GM12801 (cell line): ENCODE measurements around the gene EEA1.

Experiments used
- CTCF ChIP-seq: IDR thresholded peaks from one replicate; pipeline ENCODE4 v1.5.1; 2011; ENCODE audit warnings: control low read depth; ENCODE audit not compliant: insufficient read length; ENCODE audit errors: extremely low read depth

EEA1 gene

GRCh38 chr12:92733661-92734060 is 195.4 kb downstream of the EEA1 start:
- TF ChIP-seq CTCF, result no peak

GRCh38 chr12:92733181-92733580 is 195.9 kb downstream of the EEA1 start:
- no peak for TF ChIP-seq CTCF

GRCh38 chr12:92732716-92733115 is 196.4 kb downstream of the EEA1 start:
- no peak for TF ChIP-seq CTCF

- TF ChIP-seq CTCF, result no peak
Measured at GRCh38 chr12:92732216-92732615, 196.9 kb downstream of the EEA1 start.

GRCh38 chr12:92730758-92731157 is 198.3 kb downstream of the EEA1 start:
- no peak for TF ChIP-seq CTCF

- TF ChIP-seq CTCF, result no peak
Measured at GRCh38 chr12:92729773-92730305, 199.3 kb downstream of the EEA1 start.

GRCh38 chr12:92726850-92727249 is 202.2 kb downstream of the EEA1 start:
- no peak for TF ChIP-seq CTCF

- no peak for TF ChIP-seq CTCF
Measured at GRCh38 chr12:92722897-92723296, 206.2 kb downstream of the EEA1 start.
